Temporal lobe (tissue), 1 donor: ENCODE data around the gene GRM6. TPM values are rescaled to one million over a fixed set of nuclear protein-coding genes. Genes with fewer than 3 reads are reported as not detected.

Experiments
- total RNA-seq: library from RNA; depleted of rRNA; stranded (reverse); fragments of >200 nt; gene quantifications from one replicate; pipeline ENCODE4 v1.2.3, GENCODE V29; 2014

The GRM6 gene
- total RNA-seq, 1 donor from 2014 or later, result under 0.01 TPM

Other genes with a start within 250 kb of the GRM6 start
- 24.8 TPM for gene ZNF354B, start 135.4 kb downstream of the GRM6 start, total RNA-seq
- 10.1 TPM for gene ZFP2, start 99.4 kb downstream of the GRM6 start, total RNA-seq
- 15.0 TPM for gene ZNF454, start 54.1 kb downstream of the GRM6 start, total RNA-seq
- 10.8 TPM for gene ZNF879, start 28.5 kb upstream of the GRM6 start, total RNA-seq
- gene ZNF354C, start 65.1 kb upstream of the GRM6 start, total RNA-seq, result 43.8 TPM